Limb (tissue), 2 donors: ENCODE data around the gene OTUB2.

ENCODE experiments used
- DNase-seq, 2 donors: peaks; one replicate each; pipeline ENCODE4 v3.0.0-alpha.2; 2016; ENCODE audit errors: extremely low spot score in 2 of 2

Gene OTUB2

GRCh38 chr14:93996130-93996695, 29.9 kb upstream of the OTUB2 start:
- no peak for DNase-seq

- DNase-seq: no peak
Observed at GRCh38 chr14:93997082-93997481, 29.1 kb upstream of the OTUB2 start, which contains the start of gene CCDC197. CCDC197 (plus strand) TSS chr14:93997301; CDS start chr14:93998132, 831 bp downstream.

- no peak for DNase-seq
Observed at GRCh38 chr14:93997916-93998870, 27.9 kb upstream of the OTUB2 start.

DNA sequence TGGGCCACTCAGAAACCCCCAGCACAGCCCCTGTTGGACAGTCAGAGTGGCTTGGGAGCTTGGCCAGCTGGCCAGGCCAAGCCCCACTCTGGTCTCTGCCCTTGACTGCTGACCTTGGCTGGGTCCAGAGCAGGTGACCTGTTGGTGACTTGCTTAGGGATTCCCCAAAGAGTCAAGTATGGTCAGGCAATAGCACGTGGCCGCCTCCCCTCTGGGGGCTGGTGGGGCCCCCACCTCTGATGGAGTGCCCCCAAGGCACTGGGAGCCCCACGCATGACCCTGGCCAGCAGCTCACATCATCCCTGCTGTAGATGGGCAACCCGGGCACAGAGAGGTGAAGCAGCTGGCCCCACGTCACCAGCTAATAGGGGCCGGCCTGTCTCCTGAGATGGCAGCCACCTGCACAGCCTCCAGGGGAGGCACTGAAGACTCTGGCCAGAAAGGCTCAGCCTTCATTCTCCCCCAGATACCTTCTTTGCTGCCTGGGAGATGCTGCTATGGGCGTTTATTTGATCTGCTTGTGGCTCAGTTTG, 27.2 kb upstream of the OTUB2 start:
- DNase-seq: no peak

DNA sequence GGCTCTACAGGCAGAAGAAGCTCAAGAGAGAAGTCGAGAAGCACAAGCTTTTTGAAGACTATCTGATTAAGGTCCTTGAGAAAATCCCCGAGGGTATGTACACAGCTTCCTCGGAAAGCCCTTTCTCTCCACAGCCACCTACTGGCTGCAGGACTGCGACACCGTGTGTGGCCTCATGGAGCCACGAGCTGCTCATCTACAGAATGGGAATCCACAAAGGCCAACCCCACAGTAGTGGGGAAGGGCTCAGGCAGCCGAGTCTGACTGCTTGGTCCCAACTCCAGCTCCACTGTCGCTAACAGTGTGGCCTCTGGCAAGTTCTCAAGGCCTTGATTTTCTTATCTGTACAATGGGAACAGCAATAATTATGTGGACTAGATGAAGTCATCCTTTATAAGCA, 26.6 kb upstream of the OTUB2 start:
- no peak for DNase-seq

DNA sequence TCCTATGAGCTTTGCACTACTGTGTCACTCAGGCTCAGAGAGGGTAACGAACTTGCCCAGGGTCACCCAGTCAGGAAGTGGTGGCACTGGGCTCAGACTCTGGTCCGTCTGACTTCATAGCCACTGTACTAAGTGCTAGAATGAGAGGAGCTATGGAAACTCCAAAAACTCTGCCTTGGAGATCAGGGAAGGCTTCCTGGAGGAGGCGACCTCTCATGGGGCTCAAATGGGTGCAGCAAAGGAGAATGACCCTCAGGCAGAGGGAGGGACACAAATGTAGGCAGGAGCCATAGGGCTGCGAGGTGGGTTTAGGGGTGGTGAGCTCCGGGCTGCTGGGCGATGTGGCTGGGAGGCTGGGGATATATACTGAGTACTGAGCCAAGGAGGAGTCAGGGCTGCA, 25.9 kb upstream of the OTUB2 start:
- DNase-seq: no peak

GRCh38 chr14:94001016-94001415, 25.1 kb upstream of the OTUB2 start:
- peak in 1 of 2 donors; percentile 42 for DNase-seq

DNA sequence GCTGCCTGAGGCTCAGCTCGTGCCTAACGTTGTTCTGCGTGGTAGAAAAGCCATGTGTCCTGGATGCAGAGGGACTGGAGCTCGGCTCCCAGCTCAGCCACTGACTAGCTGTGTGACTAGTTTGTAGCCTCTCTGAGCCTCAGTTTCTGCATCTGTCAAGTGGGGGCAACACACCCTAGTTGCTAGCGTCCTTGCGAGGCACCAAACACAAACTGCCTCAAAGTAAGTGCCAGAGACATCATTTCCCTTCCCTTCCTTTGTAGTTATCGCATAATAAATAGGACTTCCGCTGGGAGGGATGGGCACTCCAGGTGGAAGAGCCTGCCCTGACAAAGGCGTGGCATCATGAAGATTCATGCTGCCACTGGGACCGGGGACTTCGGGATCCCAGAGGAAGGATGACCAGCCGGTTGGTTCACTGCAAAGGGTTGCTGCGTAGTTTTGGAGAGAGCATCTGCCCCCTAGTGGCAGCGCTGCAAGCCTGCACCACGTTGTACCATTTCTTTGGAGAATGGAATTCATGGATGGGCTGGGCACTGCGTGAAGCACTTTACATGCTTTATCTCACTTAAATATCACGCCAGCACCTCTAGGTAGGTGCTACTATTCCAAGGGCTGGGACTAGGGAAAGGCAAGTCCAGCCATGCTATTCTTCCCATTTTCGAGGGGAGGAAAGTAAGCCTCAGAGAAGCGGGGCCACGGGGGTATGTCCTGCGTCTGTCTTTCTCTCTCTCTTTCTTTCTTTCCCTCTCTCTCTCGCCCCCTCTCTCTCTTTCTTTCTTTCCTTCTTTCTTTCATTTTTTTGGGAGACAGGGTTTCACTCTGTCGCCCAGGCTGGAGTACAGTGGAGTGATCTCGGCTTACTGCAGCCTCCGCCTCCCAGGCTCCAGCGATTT, 24.4 kb upstream of the OTUB2 start:
- peak; percentile 74 for DNase-seq

DNA sequence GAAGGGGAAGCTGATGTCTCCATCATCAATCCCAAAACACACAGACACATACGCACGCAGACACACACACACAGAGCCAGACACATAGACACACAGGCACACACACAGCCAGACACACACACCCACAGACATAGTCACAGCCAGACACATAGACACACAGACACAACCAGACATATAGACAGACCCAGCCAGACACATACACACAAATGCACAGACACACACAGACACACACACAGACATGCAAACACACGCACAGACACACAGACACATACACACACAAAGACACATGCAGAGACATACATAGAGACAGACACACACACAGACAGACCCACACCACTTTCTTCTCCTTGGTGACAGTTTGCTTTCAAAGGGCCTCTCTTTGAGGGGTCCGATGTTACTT, 22.7 kb upstream of the OTUB2 start:
- no peak for DNase-seq

DNA sequence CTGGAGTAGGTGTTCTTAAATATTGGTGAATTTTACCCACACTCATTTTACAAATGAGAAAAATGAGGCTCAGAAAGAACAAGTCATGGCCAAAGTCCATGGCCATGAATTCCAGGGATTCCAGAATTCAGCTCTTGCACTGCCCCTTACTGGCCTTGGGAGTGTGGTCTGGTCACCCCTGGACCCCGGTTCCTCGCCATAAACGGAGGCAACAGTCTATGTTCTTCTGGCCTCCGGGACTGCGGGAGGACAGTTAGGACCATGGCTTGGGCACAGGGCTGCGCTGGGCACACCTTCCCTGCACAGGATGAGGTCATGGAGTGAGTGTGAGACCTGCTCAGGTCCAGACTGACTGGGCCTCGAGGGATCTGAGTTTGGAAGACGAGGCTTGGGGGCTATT, 22.1 kb upstream of the OTUB2 start:
- DNase-seq: no peak

DNA sequence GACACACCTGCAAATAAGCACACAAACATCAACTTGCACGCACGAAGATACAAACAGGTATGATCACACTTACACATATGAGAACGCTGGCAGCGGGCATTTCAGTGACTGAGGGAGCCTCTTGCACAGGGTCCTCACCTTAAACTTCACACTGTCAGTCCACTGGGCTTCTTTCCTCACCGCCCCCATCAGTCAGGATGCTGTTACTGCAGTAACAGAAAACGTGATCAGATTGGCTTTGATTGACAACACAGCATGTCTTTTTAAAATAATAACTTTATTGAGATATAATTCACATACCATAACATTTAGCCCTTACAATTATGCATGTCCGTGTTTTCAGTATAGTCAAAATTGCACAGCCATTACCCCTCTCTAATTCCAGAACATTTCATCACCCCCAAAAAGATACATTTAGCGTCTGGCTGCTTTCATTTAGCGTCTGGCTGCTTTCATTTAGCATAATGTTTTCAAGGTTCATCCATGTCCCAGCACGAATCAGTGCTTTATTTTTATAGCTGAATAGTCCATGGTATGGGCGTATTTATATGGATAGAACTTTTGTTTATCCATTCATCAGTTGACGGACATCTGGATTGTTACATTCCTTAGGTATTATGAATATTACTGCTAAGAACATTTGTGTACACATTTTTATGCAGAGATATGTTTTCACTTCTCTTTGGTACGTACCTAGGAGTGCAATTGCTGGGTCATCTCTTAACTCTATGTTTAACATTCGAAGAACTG, 20.6 kb upstream of the OTUB2 start:
- no peak for DNase-seq

GRCh38 chr14:94008234-94008633, 17.9 kb upstream of the OTUB2 start:
- no peak for DNase-seq

DNA sequence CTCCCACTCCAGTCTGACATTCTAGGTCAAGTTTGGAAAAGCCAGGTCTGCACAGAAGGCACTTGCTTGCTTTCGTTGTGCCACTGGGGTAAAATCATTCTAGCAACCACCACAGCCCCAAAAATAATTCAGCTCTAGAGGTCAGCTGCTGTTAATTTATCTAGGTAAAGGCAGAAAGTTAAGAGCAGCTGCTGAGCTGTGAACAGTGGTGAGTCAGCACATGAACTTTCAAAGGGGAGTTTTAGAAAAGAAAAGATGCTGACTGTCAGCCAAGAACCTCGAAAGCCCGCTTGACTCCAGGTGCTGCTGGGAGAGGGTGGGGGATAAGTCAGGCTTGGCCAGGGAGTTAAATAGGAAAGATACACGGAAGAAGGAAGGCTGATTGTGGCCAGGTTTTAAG, 16.4 kb upstream of the OTUB2 start:
- no peak for DNase-seq

DNA sequence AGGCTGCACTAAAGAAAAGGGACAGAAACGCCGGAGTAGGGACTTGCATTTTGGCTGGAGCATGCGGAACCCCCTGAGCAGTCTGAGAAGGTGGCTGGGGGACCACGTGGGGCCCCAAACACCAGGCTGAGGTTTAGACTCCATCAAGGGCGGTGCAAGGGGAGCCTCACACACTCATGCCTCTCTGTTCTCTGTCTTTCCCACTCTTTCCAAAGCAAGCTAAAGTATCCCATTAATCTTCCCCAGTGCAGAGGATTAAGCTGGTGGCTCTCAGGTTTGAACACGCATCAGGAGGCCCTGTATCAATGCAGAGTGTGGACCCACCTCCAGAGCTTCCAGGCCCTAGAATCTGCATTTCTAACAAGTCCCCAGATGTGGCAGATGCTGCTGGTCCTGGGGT, 15.5 kb upstream of the OTUB2 start:
- no peak for DNase-seq

DNA sequence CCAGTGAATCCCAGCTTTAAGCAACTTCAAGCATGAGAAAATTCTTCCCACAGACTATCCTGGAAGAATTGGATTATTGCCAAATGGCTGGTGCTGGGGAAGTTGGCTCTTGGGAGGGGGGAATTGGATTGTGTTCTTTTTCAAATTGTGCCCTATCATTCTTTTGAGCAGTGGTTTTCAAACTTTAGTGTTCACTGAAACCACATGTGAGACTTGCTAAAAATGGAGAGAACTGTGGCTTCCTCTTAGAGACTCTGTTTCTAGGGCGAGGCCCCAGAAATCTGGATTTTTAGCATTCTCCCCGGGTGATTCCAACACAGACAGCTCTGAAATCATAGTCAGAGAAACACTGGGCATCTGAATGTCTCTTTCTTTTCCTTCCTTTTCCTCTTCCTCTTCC, 14.3 kb upstream of the OTUB2 start:
- DNase-seq: peak in 1 of 2 donors; percentile 15

DNA sequence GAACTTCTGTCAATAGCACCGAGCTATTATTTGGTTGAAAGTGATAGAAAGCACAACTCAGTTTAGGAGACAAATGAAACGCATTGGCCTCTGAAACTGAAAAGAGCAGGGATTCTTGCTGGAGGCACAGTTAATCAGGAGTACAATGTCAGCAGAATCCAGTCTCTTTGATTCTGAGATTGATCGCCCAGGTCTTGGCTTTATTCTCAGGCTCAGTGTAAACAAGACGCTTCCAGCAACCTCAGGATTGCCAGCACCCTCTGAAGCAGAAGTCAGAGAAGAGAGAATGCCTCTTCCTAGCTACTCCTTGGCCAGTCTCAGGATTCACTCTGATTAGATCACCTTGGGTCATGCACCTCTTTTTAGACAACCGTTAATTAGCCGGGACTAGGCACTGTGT, 11.8 kb upstream of the OTUB2 start:
- DNase-seq: no peak

- no peak for DNase-seq
Observed at GRCh38 chr14:94015223-94015622, 10.9 kb upstream of the OTUB2 start.

DNA sequence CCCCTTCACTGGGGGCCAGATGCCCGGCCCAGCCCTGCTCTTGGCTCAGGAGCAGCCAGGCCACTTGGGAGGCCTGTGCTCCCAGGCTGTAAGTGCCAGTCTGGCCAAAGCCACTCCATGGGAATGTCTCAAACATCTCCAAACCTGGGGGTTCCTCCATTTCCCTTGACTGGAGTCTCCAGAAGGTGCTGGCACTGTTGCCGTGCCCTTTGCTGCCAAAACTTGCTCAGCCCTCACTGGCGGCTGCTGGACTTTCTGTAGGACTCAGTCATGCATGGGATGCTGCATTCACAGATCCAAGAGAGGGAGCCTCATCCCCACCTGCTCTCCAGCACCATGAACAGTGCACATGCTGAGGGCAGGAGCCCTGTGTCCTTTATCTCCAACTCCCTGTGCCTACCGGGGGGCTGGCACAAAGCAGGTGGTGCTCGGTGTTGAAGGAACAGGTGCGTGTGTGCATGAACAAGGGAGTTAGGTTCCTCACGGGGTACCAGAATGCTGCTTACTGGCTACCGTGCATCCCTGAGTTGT, 9.6 kb upstream of the OTUB2 start:
- DNase-seq: no peak

GRCh38 chr14:94018308-94018707, 7.8 kb upstream of the OTUB2 start:
- no peak for DNase-seq

- no peak for DNase-seq
Observed at GRCh38 chr14:94019329-94019728, 6.8 kb upstream of the OTUB2 start.

DNA sequence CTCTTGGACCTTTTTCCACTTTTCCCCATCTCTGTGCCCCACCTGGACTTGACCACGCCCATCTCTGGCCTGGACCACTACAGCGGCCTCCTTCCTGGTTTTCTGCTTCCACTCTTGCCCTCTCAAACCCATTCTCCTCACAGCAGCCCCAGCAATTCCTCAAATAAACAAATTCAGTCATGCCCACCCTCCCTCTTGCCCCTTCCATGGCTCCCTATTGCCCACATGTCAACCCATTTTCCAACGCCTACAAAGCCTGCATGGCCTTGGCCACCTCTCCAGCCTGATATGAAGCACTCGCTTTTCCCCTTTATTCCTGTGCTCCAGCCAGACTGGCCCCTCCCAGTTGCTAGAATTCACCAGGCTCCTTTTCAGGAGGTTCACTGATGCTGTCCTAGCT, 5.9 kb upstream of the OTUB2 start:
- DNase-seq: no peak
